ENCODE measurements around the gene FAM216A. TPM values are rescaled to one million over a fixed set of nuclear protein-coding genes. Genes with fewer than 3 reads are reported as not detected.
"Not testable (repeated sequence)": the region's sequence is repeated elsewhere in the genome, so short reads cannot be mapped to it uniquely, and the experiment has no call there.

The FAM216A gene
- total RNA-seq, 3 donors from 2014 or later, result 6.1 to 10.5 (median 8.5) TPM

GRCh38 chr12:110449799-110450497 is 18.7 kb upstream of the FAM216A start, which contains the start of gene ARPC3:
ARPC3 (minus strand) TSS chr12:110450337; CDS start chr12:110450260, 77 bp downstream.
- Histone ChIP-seq H3K27ac (peak within 1 kb of the TSS; percentile 95), H3K27me3 (no peaks in the 10 kb centered on the region), H3K4me3 (peak within 1 kb of the TSS; percentile 85 to 95 (median 94)), H3K9me3 (no peaks in the 10 kb centered on the region), H3K4me1 (no peaks in the 10 kb centered on the region), H3K36me3 (no peaks in the 10 kb centered on the region)
- DNase-seq (ENCODE audit: low spot score in 2 of 2), result peak; percentile 93 to 94
- intact Hi-C loops (cut with DNase I; ENCODE audit: low total_unique reads), result no loop called here
- TF ChIP-seq POLR2AphosphoS5 (IDR thresholded peaks at IDR 0.05) (peak; percentile 86 to 92 (median 90)), POLR2A (IDR thresholded peaks at IDR 0.05) (peak; percentile 59)
- TF ChIP-seq, protein P1, sequence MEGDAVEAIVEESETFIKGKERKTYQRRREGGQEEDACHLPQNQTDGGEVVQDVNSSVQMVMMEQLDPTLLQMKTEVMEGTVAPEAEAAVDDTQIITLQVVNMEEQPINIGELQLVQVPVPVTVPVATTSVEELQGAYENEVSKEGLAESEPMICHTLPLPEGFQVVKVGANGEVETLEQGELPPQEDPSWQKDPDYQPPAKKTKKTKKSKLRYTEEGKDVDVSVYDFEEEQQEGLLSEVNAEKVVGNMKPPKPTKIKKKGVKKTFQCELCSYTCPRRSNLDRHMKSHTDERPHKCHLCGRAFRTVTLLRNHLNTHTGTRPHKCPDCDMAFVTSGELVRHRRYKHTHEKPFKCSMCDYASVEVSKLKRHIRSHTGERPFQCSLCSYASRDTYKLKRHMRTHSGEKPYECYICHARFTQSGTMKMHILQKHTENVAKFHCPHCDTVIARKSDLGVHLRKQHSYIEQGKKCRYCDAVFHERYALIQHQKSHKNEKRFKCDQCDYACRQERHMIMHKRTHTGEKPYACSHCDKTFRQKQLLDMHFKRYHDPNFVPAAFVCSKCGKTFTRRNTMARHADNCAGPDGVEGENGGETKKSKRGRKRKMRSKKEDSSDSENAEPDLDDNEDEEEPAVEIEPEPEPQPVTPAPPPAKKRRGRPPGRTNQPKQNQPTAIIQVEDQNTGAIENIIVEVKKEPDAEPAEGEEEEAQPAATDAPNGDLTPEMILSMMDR (IDR thresholded peaks at IDR 0.05), result peak; percentile 75 to 84 (median 81)

DNA sequence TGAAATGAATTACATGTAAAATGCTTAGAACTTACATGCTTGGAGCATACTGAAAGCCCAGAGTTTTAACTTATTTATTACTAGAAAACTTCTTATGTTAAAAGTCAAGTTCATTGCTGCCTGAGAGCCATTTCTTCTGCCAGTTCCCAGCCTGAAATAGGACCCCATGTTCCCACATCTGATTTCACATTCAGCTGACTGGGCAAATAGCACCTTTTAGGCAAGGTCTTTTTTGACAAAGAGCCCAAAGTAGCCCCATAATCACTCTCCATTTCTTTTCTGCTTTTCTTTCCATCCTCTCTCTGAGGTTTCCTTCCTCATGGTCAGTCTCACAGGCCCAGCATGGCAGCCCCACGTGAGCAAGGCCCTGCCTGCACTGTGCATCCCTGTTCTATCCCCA is 17.4 kb upstream of the FAM216A start:
- Histone ChIP-seq H3K27me3 (no peaks in the 10 kb centered on the region), H3K9me3 (no peaks in the 10 kb centered on the region), H3K4me3 (no peak overlapping the region), H3K27ac (no peak overlapping the region), H3K4me1 (no peaks in the 10 kb centered on the region), H3K36me3 (no peaks in the 10 kb centered on the region)
- intact Hi-C loops (cut with DNase I; ENCODE audit: low total_unique reads), result no loop called here
- TF ChIP-seq POLR2A (IDR thresholded peaks at IDR 0.05) (no peak), POLR2AphosphoS5 (IDR thresholded peaks at IDR 0.05) (no peak)
- TF ChIP-seq, protein P1 (IDR thresholded peaks at IDR 0.05), result no peak
- no peak for DNase-seq (ENCODE audit: low spot score in 2 of 2)

- Histone ChIP-seq H3K27ac (no peak overlapping the region), H3K36me3 (no peaks in the 10 kb centered on the region), H3K4me1 (no peaks in the 10 kb centered on the region), H3K27me3 (no peaks in the 10 kb centered on the region), H3K4me3 (no peak overlapping the region), H3K9me3 (no peaks in the 10 kb centered on the region)
- intact Hi-C loops (cut with DNase I; ENCODE audit: low total_unique reads), result no loop called here
- no peak for TF ChIP-seq POLR2AphosphoS5 (IDR thresholded peaks at IDR 0.05)
- TF ChIP-seq, protein P1 (IDR thresholded peaks at IDR 0.05), result no peak
- no peak for DNase-seq (ENCODE audit: low spot score in 2 of 2)
Measured at GRCh38 chr12:110453569-110454296, 14.9 kb upstream of the FAM216A start.

DNA sequence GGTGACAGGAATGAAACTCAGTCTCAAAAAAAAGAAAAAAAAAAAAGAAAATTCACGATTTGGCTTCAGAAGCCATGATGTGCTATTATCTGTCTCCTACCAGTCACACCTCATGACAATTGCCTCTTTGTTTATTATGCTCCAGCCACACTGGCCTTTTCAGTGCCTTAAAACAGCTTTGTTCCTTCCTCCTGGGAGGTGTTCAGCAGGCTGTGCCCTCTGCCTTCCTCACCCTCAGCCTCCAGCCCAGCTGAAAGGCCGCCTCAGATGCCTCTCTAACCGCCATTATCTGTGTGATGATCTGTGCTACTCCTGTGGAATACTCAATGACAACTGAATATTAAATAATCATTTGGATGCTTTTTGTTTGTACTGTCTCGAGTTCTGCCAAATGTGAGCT is 9.9 kb upstream of the FAM216A start:
- Histone ChIP-seq H3K27me3 (no peaks in the 10 kb centered on the region), H3K4me3 (no peak overlapping the region), H3K4me1 (no peaks in the 10 kb centered on the region), H3K27ac (no peak overlapping the region), H3K9me3 (no peaks in the 10 kb centered on the region), H3K36me3 (no peaks in the 10 kb centered on the region)
- no peak for DNase-seq (ENCODE audit: low spot score in 2 of 2)
- no peak for TF ChIP-seq POLR2AphosphoS5 (IDR thresholded peaks at IDR 0.05)
- TF ChIP-seq POLR2A (IDR thresholded peaks at IDR 0.05), result no peak
- TF ChIP-seq, protein P1 (IDR thresholded peaks at IDR 0.05), result no peak
- intact Hi-C loops (cut with DNase I; ENCODE audit: low total_unique reads), result loop anchor here (5.0 kb wide), 1 partner anchor 1034 kb away; no protein-coding TSS in a partner anchor

- intact Hi-C loops (cut with DNase I; ENCODE audit: low total_unique reads); H3K36me3 ChIP-seq; H3K27me3 ChIP-seq; DNase-seq (ENCODE audit: low spot score in 2 of 2); H3K4me3 ChIP-seq; H3K27ac ChIP-seq; H3K9me3 ChIP-seq; H3K4me1 ChIP-seq: not testable (repeated sequence)
Measured at GRCh38 chr12:110461189-110461588, 7.5 kb upstream of the FAM216A start.
